ENCODE results near the gene PDGFC. TPM values are rescaled to one million over a fixed set of nuclear protein-coding genes. Genes with fewer than 3 reads are reported as not detected.

The PDGFC gene
- total RNA-seq, 1 experiment from 2014 or later: 9.8 TPM

DNA sequence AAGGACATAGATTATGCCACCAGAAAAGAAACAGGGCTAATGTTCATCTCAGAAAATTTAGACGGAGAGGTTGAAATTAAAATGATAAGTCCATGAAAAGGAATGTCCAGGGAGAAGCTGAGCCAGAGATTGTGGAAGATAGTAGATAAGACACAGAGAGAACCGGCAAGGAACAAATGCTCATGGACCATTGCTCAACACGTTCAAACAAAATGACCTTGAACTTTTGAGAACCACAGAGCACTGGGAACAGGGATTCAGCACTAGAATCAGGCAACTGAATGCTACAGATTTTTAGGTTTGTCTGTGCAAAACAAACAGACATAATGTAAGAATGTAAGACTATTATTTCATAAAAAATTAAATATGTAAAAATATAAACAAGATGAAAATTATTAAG is 206.3 kb downstream of the PDGFC start:
- Histone ChIP-seq H3K4me3 (replicated peaks in 1 of 2; ENCODE audit: low read depth in 1 of 2, low read length in 2 of 2) (no peak overlapping the region), H2AFZ (ENCODE audit: low read depth, low read length, poor library complexity, severe bottlenecking) (no peak overlapping the region), H3K27me3 (ENCODE audit: insufficient read depth, low read length) (no peaks in the 10 kb centered on the region), H3K27ac (ENCODE audit: low read depth, low read length) (peak overlapping the region; percentile 44; the same call in 1 of the 2 replicates), H3K4me2 (ENCODE audit: low read length) (no peak overlapping the region), H3K9ac (ENCODE audit: low read length) (no peak overlapping the region), H4K20me1 (ENCODE audit: insufficient read depth) (no peaks in the 10 kb centered on the region), H3K36me3 (ENCODE audit: control insufficient read depth in 1 of 2, insufficient read depth in 2 of 2, low read length in 2 of 2) (no peaks in the 10 kb centered on the region), H3K4me1 (ENCODE audit: control insufficient read depth in 1 of 2, insufficient read depth in 2 of 2, low read length in 2 of 2) (peaks cover 5 to 12% of the 10 kb centered on the region in 2 experiments), H3K79me2 (ENCODE audit: insufficient read depth, low read length) (no peaks in the 10 kb centered on the region), H3K9me2 (ENCODE audit: insufficient read depth) (no peaks in the 10 kb centered on the region), H3K9me3 (ENCODE audit: control insufficient read depth in 1 of 2, insufficient read depth in 1 of 2, low read depth in 1 of 2, low read length in 2 of 2) (no peaks in the 10 kb centered on the region)
- ChIA-PET RAD21 (ENCODE audit: low non-redundant PET in 1 of 2, low total read pairs in 2 of 2, uncharacterized antibody in 2 of 2, unreplicated experiment in 2 of 2) (no interaction called here), CTCF (no interaction called here), POLR2A (no interaction called here)
- no peak for ATAC-seq
- intact Hi-C loops (cut with micrococcal nuclease): no loop called here
- TF ChIP-seq EZH2phosphoT487 (IDR thresholded peaks at IDR 0.05; ENCODE audit: borderline replicate concordance) (no peak), EZH2 (IDR thresholded peaks at IDR 0.05) (no peak), POLR2A (IDR thresholded peaks at IDR 0.05; ENCODE audit: borderline replicate concordance, extremely low read depth, insufficient read depth, insufficient read length) (no peak), YY1 (IDR thresholded peaks at IDR 0.05; ENCODE audit: extremely low read depth, insufficient replicate concordance, low read depth, low read length) (no peak), SRF (IDR thresholded peaks at IDR 0.05; ENCODE audit: low read depth) (no peak), SIN3A (IDR thresholded peaks at IDR 0.05; ENCODE audit: low read depth) (no peak), SP1 (IDR thresholded peaks at IDR 0.05; ENCODE audit: low read depth) (no peak), RAD21 (IDR thresholded peaks at IDR 0.05; ENCODE audit: low read depth) (no peak), FOSL1 (IDR thresholded peaks at IDR 0.05; ENCODE audit: low read depth) (no peak), CEBPB (IDR thresholded peaks at IDR 0.05; ENCODE audit: low read depth) (no peak), ZFX (IDR thresholded peaks at IDR 0.05) (no peak)
- no peak for DNase-seq (ENCODE audit: low read depth, low spot score)
- BruUV-seq (replicated peaks): no TSS peak

DNA sequence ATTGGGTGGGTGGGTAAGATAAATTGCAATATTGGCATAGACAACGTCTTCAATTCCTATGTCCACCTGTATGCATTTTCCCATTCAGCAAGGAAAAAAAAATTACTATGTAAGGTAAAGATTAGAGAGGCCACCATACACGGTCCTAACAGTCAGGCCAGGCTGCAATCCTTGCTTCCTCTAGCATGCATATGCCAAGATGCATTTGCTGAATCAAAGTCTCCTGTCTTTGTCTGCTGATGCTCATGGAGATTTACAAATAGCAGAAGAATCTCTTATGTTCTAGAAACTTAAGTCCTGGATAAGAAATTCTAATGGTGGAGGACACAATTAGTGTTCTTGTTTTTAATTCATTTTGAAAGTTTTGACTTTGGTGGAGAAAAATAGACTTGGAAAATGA is 206.8 kb downstream of the PDGFC start:
- RAD21 ChIA-PET (ENCODE audit: low non-redundant PET in 1 of 2, low total read pairs in 2 of 2, uncharacterized antibody in 2 of 2, unreplicated experiment in 2 of 2): no interaction called here
- H2AFZ ChIP-seq (ENCODE audit: low read depth, low read length, poor library complexity, severe bottlenecking): no peak overlapping the region
- CTCF ChIA-PET: no interaction called here
- H4K20me1 ChIP-seq (ENCODE audit: insufficient read depth): no peaks in the 10 kb centered on the region
- POLR2A ChIA-PET: no interaction called here
- no peaks in the 10 kb centered on the region for H3K27me3 ChIP-seq (ENCODE audit: insufficient read depth, low read length)
- H3K79me2 ChIP-seq (ENCODE audit: insufficient read depth, low read length): no peaks in the 10 kb centered on the region
- H3K4me1 ChIP-seq (ENCODE audit: control insufficient read depth in 1 of 2, insufficient read depth in 2 of 2, low read length in 2 of 2): peaks cover under 1 to 8% of the 10 kb centered on the region in 2 experiments
- H3K36me3 ChIP-seq (ENCODE audit: control insufficient read depth in 1 of 2, insufficient read depth in 2 of 2, low read length in 2 of 2): no peaks in the 10 kb centered on the region
- H3K9ac ChIP-seq (ENCODE audit: low read length): no peak overlapping the region
- intact Hi-C loops (cut with micrococcal nuclease): no loop called here
- H3K27ac ChIP-seq (ENCODE audit: low read depth, low read length): peak overlapping the region; percentile 44; the same call in 1 of the 2 replicates
- H3K4me2 ChIP-seq (ENCODE audit: low read length): no peak overlapping the region
- no peak for ATAC-seq
- H3K4me3 ChIP-seq (replicated peaks in 1 of 2; ENCODE audit: low read depth in 1 of 2, low read length in 2 of 2): no peak overlapping the region
- no TSS peak for BruUV-seq (replicated peaks)
- no peak for DNase-seq (ENCODE audit: low read depth, low spot score)
- H3K9me2 ChIP-seq (ENCODE audit: insufficient read depth): no peaks in the 10 kb centered on the region
- no peaks in the 10 kb centered on the region for H3K9me3 ChIP-seq (ENCODE audit: control insufficient read depth in 1 of 2, insufficient read depth in 1 of 2, low read depth in 1 of 2, low read length in 2 of 2)
- no peak for TF ChIP-seq CEBPB (IDR thresholded peaks at IDR 0.05; ENCODE audit: low read depth)
- TF ChIP-seq CBX3 (IDR thresholded peaks at IDR 0.05; ENCODE audit: low read depth): no peak
- no peak for TF ChIP-seq RAD21 (IDR thresholded peaks at IDR 0.05; ENCODE audit: low read depth)
- TF ChIP-seq ZNF274 (IDR thresholded peaks at IDR 0.05; ENCODE audit: low read depth, low read length): no peak
- no peak for TF ChIP-seq SIN3A (IDR thresholded peaks at IDR 0.05; ENCODE audit: low read depth)
- no peak for TF ChIP-seq TCF7L2 (IDR thresholded peaks at IDR 0.05; ENCODE audit: borderline replicate concordance, extremely low read depth, insufficient read depth, insufficient read length)
- TF ChIP-seq SP1 (IDR thresholded peaks at IDR 0.05; ENCODE audit: low read depth): no peak
- no peak for TF ChIP-seq ELF1 (IDR thresholded peaks at IDR 0.05; ENCODE audit: borderline replicate concordance, low read depth)
- TF ChIP-seq FOSL1 (IDR thresholded peaks at IDR 0.05; ENCODE audit: low read depth): no peak
- no peak for TF ChIP-seq ZFX (IDR thresholded peaks at IDR 0.05)
- no peak for TF ChIP-seq EGR1 (IDR thresholded peaks at IDR 0.05; ENCODE audit: low read depth)
- TF ChIP-seq, protein P1, sequence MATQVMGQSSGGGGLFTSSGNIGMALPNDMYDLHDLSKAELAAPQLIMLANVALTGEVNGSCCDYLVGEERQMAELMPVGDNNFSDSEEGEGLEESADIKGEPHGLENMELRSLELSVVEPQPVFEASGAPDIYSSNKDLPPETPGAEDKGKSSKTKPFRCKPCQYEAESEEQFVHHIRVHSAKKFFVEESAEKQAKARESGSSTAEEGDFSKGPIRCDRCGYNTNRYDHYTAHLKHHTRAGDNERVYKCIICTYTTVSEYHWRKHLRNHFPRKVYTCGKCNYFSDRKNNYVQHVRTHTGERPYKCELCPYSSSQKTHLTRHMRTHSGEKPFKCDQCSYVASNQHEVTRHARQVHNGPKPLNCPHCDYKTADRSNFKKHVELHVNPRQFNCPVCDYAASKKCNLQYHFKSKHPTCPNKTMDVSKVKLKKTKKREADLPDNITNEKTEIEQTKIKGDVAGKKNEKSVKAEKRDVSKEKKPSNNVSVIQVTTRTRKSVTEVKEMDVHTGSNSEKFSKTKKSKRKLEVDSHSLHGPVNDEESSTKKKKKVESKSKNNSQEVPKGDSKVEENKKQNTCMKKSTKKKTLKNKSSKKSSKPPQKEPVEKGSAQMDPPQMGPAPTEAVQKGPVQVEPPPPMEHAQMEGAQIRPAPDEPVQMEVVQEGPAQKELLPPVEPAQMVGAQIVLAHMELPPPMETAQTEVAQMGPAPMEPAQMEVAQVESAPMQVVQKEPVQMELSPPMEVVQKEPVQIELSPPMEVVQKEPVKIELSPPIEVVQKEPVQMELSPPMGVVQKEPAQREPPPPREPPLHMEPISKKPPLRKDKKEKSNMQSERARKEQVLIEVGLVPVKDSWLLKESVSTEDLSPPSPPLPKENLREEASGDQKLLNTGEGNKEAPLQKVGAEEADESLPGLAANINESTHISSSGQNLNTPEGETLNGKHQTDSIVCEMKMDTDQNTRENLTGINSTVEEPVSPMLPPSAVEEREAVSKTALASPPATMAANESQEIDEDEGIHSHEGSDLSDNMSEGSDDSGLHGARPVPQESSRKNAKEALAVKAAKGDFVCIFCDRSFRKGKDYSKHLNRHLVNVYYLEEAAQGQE (IDR thresholded peaks at IDR 0.05; ENCODE audit: low read depth): no peak
- no peak for TF ChIP-seq YY1 (IDR thresholded peaks at IDR 0.05; ENCODE audit: extremely low read depth, insufficient replicate concordance, low read depth, low read length)
